ENCODE data around the gene NUP62.

The NUP62 gene

DNA sequence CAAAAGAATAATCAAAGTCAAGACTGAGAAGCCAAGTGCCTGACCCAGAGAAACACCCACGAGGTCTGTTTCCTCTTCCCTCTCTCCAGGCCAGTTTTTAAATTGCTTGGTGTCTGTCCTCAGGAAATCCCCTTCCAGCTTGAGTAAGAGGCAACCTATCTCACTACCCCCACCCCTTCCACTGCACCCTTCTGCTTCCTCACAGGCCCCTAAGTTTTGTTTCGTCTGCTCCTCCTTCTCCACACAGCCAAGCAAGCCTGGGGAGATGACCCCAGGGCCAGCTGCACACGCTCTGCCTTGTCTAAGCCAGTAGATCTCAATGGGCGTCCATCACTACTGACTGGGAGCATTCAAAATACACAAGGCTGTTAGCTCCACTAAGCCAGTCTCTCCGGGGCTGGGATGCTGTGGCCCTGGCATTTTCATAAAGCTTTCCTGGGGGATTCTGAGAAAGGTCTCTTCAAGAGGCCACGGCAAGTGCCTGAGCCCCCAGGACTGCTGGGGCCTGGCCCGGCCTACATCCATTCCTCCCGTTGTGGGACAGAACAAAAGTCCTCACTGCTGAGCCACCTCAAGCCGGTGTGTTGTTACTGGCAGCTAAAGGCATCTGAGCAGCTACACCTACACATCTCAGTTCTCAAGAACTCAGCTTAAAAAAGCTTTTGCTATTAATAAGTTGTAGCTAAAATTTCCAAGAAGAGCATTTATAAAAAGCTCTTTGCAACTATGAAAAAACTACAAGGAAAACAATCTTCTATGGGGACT, 17.7 kb downstream of the NUP62 start:
- no peaks in the 10 kb centered on the region for H3K9me3 ChIP-seq (ENCODE audit: low read length)
- H3K4me3 ChIP-seq (ENCODE audit: low read depth in 1 of 2, low read length in 2 of 2) = no peak overlapping the region
- no peak overlapping the region for H3K27ac ChIP-seq (ENCODE audit: low read depth, low read length)
- H3K9ac ChIP-seq (ENCODE audit: low read length) = no peak overlapping the region
- no peaks in the 10 kb centered on the region for H3K4me1 ChIP-seq (ENCODE audit: insufficient read depth, low read length)
- H3K36me3 ChIP-seq (ENCODE audit: insufficient read depth, low read length) = peaks cover 43% of the 10 kb centered on the region
- no peaks in the 10 kb centered on the region for H3K27me3 ChIP-seq (ENCODE audit: control insufficient read depth in 1 of 2, insufficient read depth in 2 of 2, low read length in 2 of 2)

DNA sequence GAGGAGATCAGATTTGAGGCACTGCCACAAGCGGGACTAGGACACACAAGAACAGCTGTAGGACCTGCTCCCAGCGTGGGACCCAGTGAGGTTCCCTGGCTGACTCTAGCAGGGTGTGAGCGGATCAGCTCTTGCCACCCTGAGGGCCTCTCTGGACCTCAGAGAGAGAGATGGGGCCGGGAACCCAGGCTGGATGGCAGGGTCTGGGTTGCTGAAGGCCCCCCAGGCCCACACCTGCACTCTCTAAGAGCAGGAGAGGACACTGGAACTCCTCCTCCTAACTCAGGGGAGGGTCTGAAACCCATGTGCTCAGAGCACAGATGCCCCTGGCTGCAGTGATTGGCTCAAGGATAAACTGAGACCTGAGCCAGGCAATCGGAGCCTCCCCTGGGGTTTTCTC, 19.1 kb downstream of the NUP62 start:
- H3K9ac ChIP-seq (ENCODE audit: low read length) = no peak overlapping the region
- H3K4me3 ChIP-seq (ENCODE audit: low read depth in 1 of 2, low read length in 2 of 2) = no peak overlapping the region
- peaks cover 43% of the 10 kb centered on the region for H3K36me3 ChIP-seq (ENCODE audit: insufficient read depth, low read length)
- no peaks in the 10 kb centered on the region for H3K4me1 ChIP-seq (ENCODE audit: insufficient read depth, low read length)
- no peaks in the 10 kb centered on the region for H3K27me3 ChIP-seq (ENCODE audit: control insufficient read depth in 1 of 2, insufficient read depth in 2 of 2, low read length in 2 of 2)
- H3K27ac ChIP-seq (ENCODE audit: low read depth, low read length) = no peak overlapping the region
- no peaks in the 10 kb centered on the region for H3K9me3 ChIP-seq (ENCODE audit: low read length)

DNA sequence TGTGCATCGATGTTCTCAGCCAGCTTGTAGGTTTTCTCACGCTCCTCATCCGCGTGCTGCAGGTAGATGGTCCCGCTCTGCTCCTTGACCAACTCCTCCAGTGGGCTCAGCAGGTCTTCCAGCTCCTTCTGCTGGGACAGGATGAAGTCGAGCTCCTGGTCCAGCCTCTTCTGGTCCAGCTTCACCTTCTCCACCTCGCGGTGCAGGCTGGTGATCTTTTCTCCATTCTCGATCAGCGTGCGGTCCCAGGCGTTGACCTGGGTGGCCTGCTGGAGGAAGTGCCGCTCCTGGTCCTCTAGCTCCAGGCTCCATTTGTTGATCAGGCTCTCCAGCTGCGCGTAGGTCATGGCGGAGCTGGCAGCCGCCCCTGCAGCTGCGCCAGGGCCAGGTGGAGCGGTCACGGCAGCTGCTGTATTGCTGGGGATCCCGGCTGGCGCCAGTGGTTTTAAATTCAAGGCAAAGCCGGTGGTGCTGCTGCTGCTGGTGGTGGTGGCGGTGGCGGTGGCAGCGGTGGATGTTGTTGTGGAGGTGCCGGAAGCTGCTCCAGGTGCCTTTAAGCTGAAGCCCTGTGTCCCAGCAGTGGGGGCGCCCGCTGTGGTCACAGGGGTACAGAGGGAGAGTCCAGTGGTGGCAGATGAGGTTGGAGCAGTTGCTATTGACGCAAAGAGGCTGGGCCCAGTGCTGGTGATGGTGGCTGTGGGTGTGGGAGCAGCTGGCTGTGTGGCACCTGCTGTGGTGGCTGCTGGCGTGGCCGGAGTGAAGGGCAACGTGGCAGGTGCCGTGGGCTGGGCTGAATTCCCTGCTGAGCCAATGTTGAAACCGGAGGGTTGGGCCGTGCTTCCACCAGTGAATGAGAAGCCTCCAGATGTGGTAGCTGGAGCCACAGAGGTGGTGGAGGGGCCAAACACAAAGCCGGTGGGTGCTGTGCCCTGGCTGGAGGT, 20.6 kb downstream of the NUP62 start:
- Histone ChIP-seq H3K27me3 (ENCODE audit: control insufficient read depth in 1 of 2, insufficient read depth in 2 of 2, low read length in 2 of 2) (no peaks in the 10 kb centered on the region), H3K4me1 (ENCODE audit: insufficient read depth, low read length) (no peaks in the 10 kb centered on the region), H3K27ac (ENCODE audit: low read depth, low read length) (no peak overlapping the region), H3K9me3 (ENCODE audit: low read length) (no peaks in the 10 kb centered on the region), H3K36me3 (ENCODE audit: insufficient read depth, low read length) (peaks cover 33% of the 10 kb centered on the region), H3K4me3 (ENCODE audit: low read depth in 1 of 2, low read length in 2 of 2) (no peak overlapping the region), H3K9ac (ENCODE audit: low read length) (no peak overlapping the region)

DNA sequence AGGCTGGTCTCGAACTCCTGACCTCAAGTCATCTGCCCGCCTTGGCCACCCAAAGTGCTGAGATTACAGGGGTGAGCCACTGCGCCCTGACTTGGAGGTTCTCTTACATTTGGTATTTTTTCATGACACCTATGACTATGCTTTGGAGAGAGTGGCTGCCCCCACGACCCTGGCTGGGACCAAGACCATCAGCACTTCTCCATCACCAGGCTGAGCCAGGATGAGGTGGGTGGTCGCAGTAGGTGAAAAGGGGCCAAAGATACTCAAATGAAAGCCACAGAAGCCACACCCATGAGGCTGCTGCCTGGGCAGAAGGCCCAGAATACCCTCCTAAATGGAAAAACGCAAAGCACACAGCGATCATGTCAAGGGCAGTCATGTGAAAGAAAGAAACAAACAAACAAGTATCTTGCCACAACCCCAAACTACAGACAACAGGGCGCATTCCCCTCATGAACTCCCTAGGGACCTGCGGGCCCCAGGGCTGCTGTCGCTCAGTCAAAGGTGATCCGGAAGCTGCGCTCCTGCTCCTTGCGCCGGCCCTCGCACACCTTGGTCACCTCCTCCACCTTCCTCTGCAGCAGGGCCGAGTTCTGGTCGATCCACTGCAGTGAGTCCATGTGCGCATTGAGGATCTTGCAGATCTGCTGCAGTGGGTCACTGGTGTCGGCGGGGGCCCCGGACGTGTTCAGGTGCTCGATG, 21.4 kb downstream of the NUP62 start:
- Histone ChIP-seq H3K4me3 (ENCODE audit: low read depth in 1 of 2, low read length in 2 of 2) (no peak overlapping the region), H3K36me3 (ENCODE audit: insufficient read depth, low read length) (peaks cover 26% of the 10 kb centered on the region), H3K4me1 (ENCODE audit: insufficient read depth, low read length) (no peaks in the 10 kb centered on the region)

DNA sequence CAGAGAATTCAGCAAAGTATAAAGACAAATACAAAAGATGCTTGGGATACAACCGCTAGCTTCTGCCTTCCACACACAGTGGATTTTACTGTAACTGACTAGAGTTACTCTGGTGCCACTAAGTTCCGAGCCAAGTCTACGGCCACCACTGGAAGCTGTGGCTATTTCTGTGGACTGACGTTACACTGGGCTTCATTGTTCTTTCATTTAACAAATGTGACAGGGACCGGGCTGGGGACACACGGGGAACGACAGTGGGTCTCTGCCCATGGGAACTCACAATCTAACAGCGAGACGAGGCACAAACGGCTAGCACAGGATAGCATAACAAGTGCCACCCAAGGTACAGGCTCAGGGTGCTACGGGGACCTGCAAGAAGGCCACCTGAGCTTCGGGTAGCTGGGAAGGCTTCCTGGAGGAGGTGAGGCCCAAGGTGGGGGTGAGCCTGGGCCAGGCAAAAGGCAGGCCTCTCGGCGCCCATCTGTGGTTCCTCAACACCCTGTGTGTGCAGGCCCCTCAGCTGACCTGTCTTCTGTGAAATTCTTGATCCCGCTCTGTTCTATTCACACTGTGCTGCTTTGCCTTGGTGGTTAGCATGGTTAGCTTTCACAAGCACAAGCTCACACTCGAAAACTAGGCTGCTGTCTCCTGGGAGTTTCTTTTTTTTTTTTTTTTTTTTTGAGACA, 22.3 kb downstream of the NUP62 start:
- Histone ChIP-seq H3K27me3 (ENCODE audit: control insufficient read depth in 1 of 2, insufficient read depth in 2 of 2, low read length in 2 of 2) (no peaks in the 10 kb centered on the region), H3K36me3 (ENCODE audit: insufficient read depth, low read length) (peaks cover 25% of the 10 kb centered on the region), H3K4me1 (ENCODE audit: insufficient read depth, low read length) (no peaks in the 10 kb centered on the region), H3K9me3 (ENCODE audit: low read length) (no peaks in the 10 kb centered on the region), H3K27ac (ENCODE audit: low read depth, low read length) (no peak overlapping the region), H3K4me3 (ENCODE audit: low read depth in 1 of 2, low read length in 2 of 2) (no peak overlapping the region), H3K9ac (ENCODE audit: low read length) (no peak overlapping the region)

More for the DNA sequence above, 21.4 kb downstream of the NUP62 start:
- Histone ChIP-seq H3K9me3 (ENCODE audit: low read length) (no peaks in the 10 kb centered on the region), H3K9ac (ENCODE audit: low read length) (no peak overlapping the region), H3K27ac (ENCODE audit: low read depth, low read length) (no peak overlapping the region), H3K27me3 (ENCODE audit: control insufficient read depth in 1 of 2, insufficient read depth in 2 of 2, low read length in 2 of 2) (no peaks in the 10 kb centered on the region)

DNA sequence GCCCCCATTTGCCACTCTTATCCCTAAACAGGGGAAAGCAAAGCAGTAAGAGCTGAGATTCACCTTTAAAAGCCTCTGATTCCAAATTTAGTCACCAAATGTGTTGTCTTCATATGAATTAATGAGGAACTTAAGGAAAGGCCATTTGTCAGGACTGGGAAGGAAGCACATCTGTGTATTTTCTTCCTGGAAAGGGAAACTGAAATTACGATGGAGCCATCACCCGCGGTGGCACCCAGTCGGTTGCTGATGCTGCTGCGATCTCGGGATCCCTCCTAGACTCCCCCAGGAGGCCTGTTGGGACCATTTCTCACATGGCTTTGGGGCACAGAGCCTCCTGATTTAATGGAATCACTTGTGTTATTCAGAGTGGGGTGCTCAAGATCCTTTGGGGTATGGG, 25.2 kb downstream of the NUP62 start:
- Histone ChIP-seq H3K4me3 (ENCODE audit: low read depth in 1 of 2, low read length in 2 of 2) (no peak overlapping the region), H3K4me1 (ENCODE audit: insufficient read depth, low read length) (no peaks in the 10 kb centered on the region), H3K27me3 (ENCODE audit: control insufficient read depth in 1 of 2, insufficient read depth in 2 of 2, low read length in 2 of 2) (no peaks in the 10 kb centered on the region), H3K9me3 (ENCODE audit: low read length) (no peaks in the 10 kb centered on the region), H3K36me3 (ENCODE audit: insufficient read depth, low read length) (peaks cover 25% of the 10 kb centered on the region), H3K9ac (ENCODE audit: low read length) (no peak overlapping the region), H3K27ac (ENCODE audit: low read depth, low read length) (no peak overlapping the region)

DNA sequence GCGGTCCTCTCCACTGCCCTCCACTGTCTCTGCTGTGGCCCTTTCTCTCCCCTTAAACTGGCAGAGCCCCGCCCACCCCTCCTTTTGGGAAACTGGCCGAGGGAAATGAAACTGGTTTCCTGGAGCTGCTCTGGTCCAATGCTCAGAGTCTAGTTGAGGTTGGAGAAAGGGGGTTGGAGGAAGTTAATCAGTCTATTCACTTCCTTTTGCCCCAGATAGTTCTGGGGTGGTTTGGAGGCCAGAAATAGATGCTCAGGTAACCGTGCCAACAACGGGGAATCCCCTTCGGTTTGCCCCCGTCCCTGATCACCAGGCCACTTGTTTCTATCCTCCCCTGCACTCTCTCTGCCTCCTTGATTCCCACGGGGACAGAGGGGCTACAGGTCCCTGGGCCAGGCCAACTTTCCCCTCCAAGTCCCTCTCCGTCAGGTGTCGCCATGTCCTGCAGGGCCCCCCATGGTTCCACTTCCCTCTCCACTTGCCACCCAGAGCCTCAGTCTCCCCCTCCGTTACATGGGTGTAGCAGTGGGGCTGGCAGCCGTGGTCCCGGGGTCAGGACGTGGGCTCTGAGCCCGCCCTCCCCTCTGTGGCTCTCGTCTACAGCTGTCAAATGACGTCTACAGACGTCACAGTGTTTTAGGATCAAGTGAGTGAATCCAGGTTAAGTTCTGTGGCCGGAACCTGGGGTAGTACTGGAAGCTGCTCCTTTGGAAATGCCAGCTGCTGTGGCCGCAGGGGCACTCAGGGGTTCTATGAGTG, 32.3 kb downstream of the NUP62 start, which contains the start of gene IL4I1:
Gene IL4I1 (minus strand): TSS at position 25 of the 759 bp plus-strand sequence. CDS start 727 bp downstream, outside the sequence.
- no peak within 1 kb of the TSS for H3K4me3 ChIP-seq (ENCODE audit: low read depth in 1 of 2, low read length in 2 of 2)
- H3K9ac ChIP-seq (ENCODE audit: low read length) = no peak within 1 kb of the TSS
- no peaks in the 10 kb centered on the region for H3K9me3 ChIP-seq (ENCODE audit: low read length)
- H3K27me3 ChIP-seq (ENCODE audit: control insufficient read depth in 1 of 2, insufficient read depth in 2 of 2, low read length in 2 of 2) = no peaks in the 10 kb centered on the region
- H3K36me3 ChIP-seq (ENCODE audit: insufficient read depth, low read length) = no peaks in the 10 kb centered on the region
- H3K27ac ChIP-seq (ENCODE audit: low read depth, low read length) = no peak within 1 kb of the TSS
- H3K4me1 ChIP-seq (ENCODE audit: insufficient read depth, low read length) = peaks cover 12% of the 10 kb centered on the region

DNA sequence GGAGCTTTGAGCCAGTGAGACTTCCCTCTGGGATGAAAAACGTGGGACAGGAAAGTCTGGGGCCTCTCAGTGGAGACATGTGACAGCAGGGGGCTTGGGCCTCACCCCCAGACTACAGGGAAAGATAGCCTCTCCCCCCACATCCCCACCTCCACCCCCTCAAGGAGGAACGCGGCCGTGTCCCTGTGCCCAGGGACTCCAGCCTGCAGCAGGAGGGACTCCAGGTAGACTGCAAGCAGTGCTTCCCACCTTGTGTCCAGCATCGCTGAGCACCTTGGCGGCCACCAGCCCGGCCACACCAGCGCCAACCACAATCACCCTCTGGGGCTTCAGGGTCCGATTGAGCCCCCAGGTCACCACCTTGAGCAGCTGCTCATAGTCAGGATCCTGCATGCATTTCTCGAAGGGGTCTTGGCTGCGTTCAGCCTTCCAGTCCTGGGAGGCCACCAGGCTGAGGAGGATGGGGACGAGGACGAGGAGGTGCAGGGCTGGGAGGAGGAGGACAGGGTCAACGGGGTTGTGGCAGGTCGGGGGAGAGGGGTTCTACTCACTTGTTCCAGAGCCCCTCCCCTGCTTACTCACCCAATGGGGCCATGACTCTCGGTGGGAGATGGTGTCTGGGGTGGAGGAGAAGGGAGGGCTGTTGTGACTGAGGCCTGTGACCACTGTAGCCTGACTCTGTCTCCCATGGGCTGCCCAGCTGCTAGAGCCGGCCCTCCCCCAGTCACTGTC, 33.6 kb downstream of the NUP62 start:
- H3K4me3 ChIP-seq (ENCODE audit: low read depth in 1 of 2, low read length in 2 of 2) = no peak overlapping the region
- peaks cover 12% of the 10 kb centered on the region for H3K4me1 ChIP-seq (ENCODE audit: insufficient read depth, low read length)
- H3K9me3 ChIP-seq (ENCODE audit: low read length) = no peaks in the 10 kb centered on the region
- no peak overlapping the region for H3K9ac ChIP-seq (ENCODE audit: low read length)
- H3K36me3 ChIP-seq (ENCODE audit: insufficient read depth, low read length) = no peaks in the 10 kb centered on the region
- H3K27me3 ChIP-seq (ENCODE audit: control insufficient read depth in 1 of 2, insufficient read depth in 2 of 2, low read length in 2 of 2) = peaks cover 0 to 8% of the 10 kb centered on the region in 2 donors
- H3K27ac ChIP-seq (ENCODE audit: low read depth, low read length) = no peak overlapping the region

DNA sequence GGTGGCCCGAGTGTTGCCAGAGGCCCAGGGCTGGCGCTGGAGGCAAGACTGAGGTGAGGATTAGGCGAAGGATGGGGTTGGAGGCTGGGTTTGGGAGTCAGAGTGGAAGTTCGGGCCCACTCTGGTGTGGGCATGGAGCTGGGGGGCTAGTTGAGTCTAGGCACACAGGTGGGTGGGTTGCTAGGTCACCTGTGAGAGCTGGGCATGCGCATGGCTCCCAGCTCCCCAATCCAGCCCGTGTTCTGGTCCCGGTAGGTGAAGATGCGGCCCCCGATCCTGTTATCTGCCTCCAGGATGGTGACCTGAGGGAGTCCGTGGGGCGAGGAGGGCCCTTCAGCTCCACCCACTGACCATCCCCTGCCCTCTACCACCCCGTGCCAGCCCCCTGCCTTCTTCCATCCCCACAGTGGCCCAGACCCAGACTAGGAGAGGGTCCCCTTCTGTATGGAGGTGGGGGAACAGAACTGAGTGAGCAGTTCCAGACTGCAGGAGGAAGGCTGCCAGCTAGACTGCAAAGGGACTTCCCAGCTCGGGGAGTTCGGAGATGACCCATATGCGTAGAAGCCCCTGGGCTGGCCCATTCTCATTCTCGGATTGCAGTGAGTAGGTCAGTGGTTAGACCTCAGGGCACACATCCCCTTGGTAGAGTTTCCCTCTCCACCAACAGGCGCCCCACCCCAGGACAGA, 34.3 kb downstream of the NUP62 start:
- Histone ChIP-seq H3K4me1 (ENCODE audit: insufficient read depth, low read length) (peaks cover 12% of the 10 kb centered on the region), H3K36me3 (ENCODE audit: insufficient read depth, low read length) (no peaks in the 10 kb centered on the region), H3K4me3 (ENCODE audit: low read depth in 1 of 2, low read length in 2 of 2) (no peak overlapping the region), H3K9ac (ENCODE audit: low read length) (no peak overlapping the region), H3K9me3 (ENCODE audit: low read length) (no peaks in the 10 kb centered on the region), H3K27ac (ENCODE audit: low read depth, low read length) (no peak overlapping the region), H3K27me3 (ENCODE audit: control insufficient read depth in 1 of 2, insufficient read depth in 2 of 2, low read length in 2 of 2) (peaks cover 0 to 13% of the 10 kb centered on the region in 2 donors)
